GM12892 (cell line): ENCODE measurements around the gene FN1.

Experiments
- DNase-seq: peaks from one replicate; pipeline ENCODE4 v3.0.0; 2011; ENCODE audit not compliant: insufficient read length
- FAIRE-seq: peaks from 2 replicates; lab custom pipeline; 2011; peaks lifted over from hg19 to GRCh38; lab: Jason Lieb, UNC
- POLR2A ChIP-seq: IDR thresholded peaks from 2 replicates; pipeline ENCODE4 v1.6.1; 2011; ENCODE audit warnings: low read depth, low read length, control low read depth
- POLR2AphosphoS5 ChIP-seq: IDR thresholded peaks from 2 replicates; pipeline ENCODE4 v1.6.1; 2011; ENCODE audit warnings: low read depth, low read length, control low read depth
- TAF1 ChIP-seq: IDR thresholded peaks from 2 replicates; pipeline ENCODE4 v1.6.1; 2011; ENCODE audit warnings: low read depth, mild to moderate bottlenecking, control low read depth, low read length, borderline replicate concordance

Gene FN1

DNA sequence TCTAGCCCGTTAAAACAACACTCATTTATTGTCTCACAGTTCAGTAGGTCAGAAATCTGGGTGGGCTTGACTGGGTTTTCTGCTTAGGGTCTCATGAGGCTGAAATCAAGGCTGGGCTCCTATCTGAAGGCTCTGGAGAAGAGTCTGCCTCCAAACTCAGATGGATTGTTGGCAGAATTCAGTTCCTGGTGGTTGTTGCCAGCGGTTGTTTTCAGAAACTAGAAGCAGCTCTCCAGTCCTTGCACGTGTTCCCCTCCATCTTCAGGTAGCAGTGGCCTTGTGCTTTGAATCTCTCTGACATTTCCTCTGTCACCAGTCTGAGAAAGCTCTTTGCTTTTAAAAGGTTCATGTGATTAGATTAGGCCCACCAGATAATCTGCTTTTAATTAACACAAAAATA, 20.1 kb upstream of the FN1 start:
- TF ChIP-seq POLR2A (no peak), TAF1 (no peak), POLR2AphosphoS5 (no peak)
- DNase-seq (no peak), FAIRE-seq (no peak)

DNA sequence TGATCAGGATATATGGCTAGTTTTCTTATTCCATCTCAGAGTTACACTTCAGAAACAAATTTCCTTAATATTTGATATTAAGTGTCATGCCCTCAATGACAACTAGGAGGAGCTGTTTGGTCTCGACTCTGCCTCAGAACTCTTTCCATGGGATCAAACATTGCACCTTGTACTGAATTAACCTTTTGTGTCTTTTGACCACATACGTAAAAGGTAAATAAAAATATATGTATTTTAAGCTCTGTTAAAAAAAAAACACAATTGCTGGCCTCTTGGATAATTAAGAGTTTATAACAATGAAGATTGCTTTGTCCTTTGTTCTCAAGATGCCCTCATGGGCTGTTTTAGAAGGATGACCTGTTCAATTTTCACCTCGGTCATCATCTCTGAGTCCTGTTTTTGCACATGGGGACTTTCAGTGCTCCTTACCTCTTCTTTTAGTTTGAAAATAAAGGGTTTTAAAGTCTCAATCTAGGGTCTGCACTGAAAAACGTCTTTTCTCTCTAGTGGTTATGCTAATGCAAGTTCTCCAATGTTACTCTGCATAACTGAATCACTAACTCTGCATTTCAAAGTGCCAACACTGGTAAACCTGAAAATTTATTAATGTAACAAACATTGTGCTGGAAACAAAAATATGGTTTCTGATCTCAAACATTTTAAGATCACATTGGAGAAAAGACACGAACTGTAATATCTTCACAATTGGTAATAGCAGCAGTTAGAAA, 18.8 kb upstream of the FN1 start:
- DNase-seq (no peak), FAIRE-seq (no peak)
- no peak for TF ChIP-seq TAF1
- TF ChIP-seq POLR2AphosphoS5: no peak
- TF ChIP-seq POLR2A: no peak

GRCh38 chr2:215452725-215453124, 16.9 kb upstream of the FN1 start:
- DNase-seq: no peak
- no peak for FAIRE-seq
- TF ChIP-seq POLR2AphosphoS5 (no peak), POLR2A (no peak), TAF1 (no peak)

DNA sequence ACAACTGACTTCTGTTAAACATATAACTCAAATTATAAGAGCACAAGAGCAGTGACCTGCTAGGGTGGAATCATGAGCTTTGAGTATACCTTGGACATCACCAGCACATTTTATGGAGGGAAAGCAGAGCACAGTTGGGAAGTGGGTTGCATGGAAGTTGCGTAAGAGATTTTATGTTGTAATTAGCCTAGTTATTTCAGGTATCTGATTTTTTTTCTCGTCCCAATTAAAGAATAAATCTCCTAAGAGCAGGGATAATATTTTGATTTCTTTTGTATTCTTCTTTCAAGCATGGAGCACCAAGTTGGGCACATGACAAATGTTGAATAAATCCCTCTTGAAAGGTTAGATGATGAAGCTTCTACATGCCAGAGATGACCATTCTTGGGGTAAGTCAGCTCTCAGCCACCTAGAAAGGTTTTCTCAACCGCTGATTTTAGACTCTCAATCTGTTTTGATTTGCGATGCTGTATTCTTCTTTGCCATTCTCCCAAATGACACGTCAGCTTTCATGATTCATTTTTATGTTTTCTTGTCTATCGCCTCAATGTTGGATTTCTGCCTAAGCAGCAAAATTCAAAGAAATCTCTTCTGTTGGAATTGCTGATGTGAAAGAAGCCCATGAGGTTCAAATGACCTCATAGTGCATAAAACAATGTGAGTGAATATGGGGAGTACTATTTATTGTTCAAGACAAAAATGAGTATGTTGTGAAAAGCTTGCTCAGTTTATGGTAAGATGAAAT, 15.3 kb upstream of the FN1 start:
- DNase-seq (no peak), FAIRE-seq (no peak)
- TF ChIP-seq TAF1 (no peak), POLR2A (no peak), POLR2AphosphoS5 (no peak)

GRCh38 chr2:215450188-215451011, 14.5 kb upstream of the FN1 start:
- FAIRE-seq: no peak
- TF ChIP-seq POLR2A (no peak), TAF1 (no peak), POLR2AphosphoS5 (no peak)
- no peak for DNase-seq

GRCh38 chr2:215447673-215448081, 11.8 kb upstream of the FN1 start:
- DNase-seq: no peak
- TF ChIP-seq TAF1: no peak
- no peak for TF ChIP-seq POLR2A
- no peak for TF ChIP-seq POLR2AphosphoS5
- no peak for FAIRE-seq

- DNase-seq: no peak
- FAIRE-seq: no peak
- TF ChIP-seq POLR2AphosphoS5: no peak
- TF ChIP-seq POLR2A: no peak
- TF ChIP-seq TAF1: no peak
Observed at GRCh38 chr2:215447056-215447455, 11.2 kb upstream of the FN1 start.

DNA sequence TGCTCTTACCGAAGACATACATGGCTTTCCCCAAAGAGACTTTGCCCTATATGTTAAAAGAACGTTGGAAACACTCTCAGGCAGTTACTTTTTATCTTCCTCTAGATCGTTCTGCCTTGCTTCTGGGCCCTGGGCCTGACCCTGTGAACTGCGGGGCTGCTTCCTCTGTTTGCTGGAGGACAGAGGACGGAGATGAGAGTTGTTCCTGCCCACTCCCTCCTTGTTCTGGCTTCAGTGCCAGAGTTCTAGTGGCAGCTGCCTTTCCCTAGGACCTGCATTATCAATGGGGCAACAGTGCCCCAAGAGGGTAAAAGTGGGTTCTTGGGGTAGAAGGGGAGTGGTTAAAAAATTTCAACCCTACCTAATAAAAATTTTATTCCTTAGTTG, 6.5 kb upstream of the FN1 start:
- no peak for FAIRE-seq
- DNase-seq: no peak
- no peak for TF ChIP-seq TAF1
- no peak for TF ChIP-seq POLR2AphosphoS5
- TF ChIP-seq POLR2A: no peak

GRCh38 chr2:215441560-215442400, 5.9 kb upstream of the FN1 start:
- DNase-seq (no peak), FAIRE-seq (no peak)

DNA sequence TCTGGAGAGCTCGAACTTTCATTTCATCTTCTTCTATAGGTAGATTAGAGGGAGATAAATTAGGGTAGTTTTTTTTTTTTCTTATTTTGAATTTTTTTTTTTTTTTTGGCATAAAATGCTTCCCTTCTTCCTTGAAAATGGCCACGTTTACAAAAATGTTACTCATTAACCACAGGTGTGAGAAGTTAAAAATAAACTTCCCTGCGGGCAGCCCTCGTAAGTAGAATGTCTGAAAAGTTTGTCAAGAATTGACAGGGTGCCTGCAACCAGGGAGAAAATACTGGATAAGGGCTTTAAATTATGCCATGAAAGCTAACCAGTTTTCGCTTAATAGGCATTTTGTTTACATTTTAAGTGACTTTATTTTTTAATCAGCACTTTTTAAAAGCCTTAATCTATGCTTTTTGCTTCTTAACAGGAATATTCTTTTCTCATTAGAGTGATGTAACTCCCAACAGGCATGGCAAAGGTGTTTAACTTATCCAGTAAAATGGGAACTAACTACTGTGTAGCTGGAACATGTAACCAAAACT, 4.2 kb upstream of the FN1 start:
- TF ChIP-seq TAF1: no peak
- TF ChIP-seq POLR2AphosphoS5: no peak
- no peak for TF ChIP-seq POLR2A
- DNase-seq: no peak
- no peak for FAIRE-seq

More at GRCh38 chr2:215441560-215442400, 5.9 kb upstream of the FN1 start:
- TF ChIP-seq TAF1 (no peak), POLR2A (no peak)

- no peak for FAIRE-seq
- TF ChIP-seq POLR2A (no peak), TAF1 (no peak), POLR2AphosphoS5 (no peak)
Observed at GRCh38 chr2:215439404-215439803, 3.5 kb upstream of the FN1 start.

More at GRCh38 chr2:215439404-215439803, 3.5 kb upstream of the FN1 start:
- no peak for DNase-seq
